H1 (cell line): ENCODE measurements around the gene LRRTM3. TPM values are rescaled to one million over a fixed set of nuclear protein-coding genes. Genes with fewer than 3 reads are reported as not detected.

Experiments
- CTCF ChIA-PET: fragments of 300-600 bp; sonication (Branson Sonifier 250); formaldehyde crosslinking; loops from one replicate; lab custom pipeline; 2021; ENCODE audit not compliant: partially characterized antibody; lab: Charles Lee
- POLR2A ChIA-PET: fragments of 300-600 bp; sonication (Branson Sonifier 250); formaldehyde crosslinking; loops from one replicate; lab custom pipeline; 2021; ENCODE audit warnings: inconsistent platforms; ENCODE audit not compliant: partially characterized antibody; lab: Charles Lee
- DNase-seq, 2 experiments: peaks; one replicate each; pipeline versions ENCODE4 v3.0.0 to v3.0.0-alpha.2; 2010 to 2022; ENCODE audit warnings: low spot score in 2 of 2, low read depth in 1 of 2, mixed read lengths in 1 of 2
- FAIRE-seq: peaks from 2 replicates; lab custom pipeline; 2011; peaks lifted over from hg19 to GRCh38; lab: Jason Lieb, UNC
- H2AFZ ChIP-seq: 2 replicates; pipeline ENCODE4 v1.8.1; 2012; ENCODE audit warnings: low read length, inconsistent platforms
- H2AK5ac ChIP-seq: 2 replicates; pipeline ENCODE4 v1.6.1; 2013; ENCODE audit warnings: low read depth, low read length
- H2BK120ac ChIP-seq: replicated peaks from 2 replicates; pipeline ENCODE3; 2013; ENCODE audit warnings: low read depth, low read length, inconsistent platforms
- H2BK12ac ChIP-seq: 2 replicates; pipeline ENCODE4 v1.6.1; 2013; ENCODE audit warnings: low read depth, low read length
- H2BK15ac ChIP-seq: 2 replicates; pipeline ENCODE4 v1.6.1; 2013; ENCODE audit warnings: low read length
- H2BK20ac ChIP-seq: 2 replicates; pipeline ENCODE4 v1.6.1; 2013; ENCODE audit warnings: low read length
- H2BK5ac ChIP-seq: 2 replicates; pipeline ENCODE4 v1.6.1; 2013; ENCODE audit warnings: low read depth, low read length
- H3K14ac ChIP-seq: 2 replicates; pipeline ENCODE4 v1.6.1; 2013; ENCODE audit warnings: inconsistent platforms; ENCODE audit not compliant: insufficient read length
- H3K18ac ChIP-seq: 2 replicates; pipeline ENCODE4 v1.6.1; 2013; ENCODE audit warnings: low read length; ENCODE audit errors: extremely low read depth
- H3K23ac ChIP-seq: 2 replicates; pipeline ENCODE4 v1.6.1; 2013; ENCODE audit warnings: inconsistent platforms; ENCODE audit not compliant: insufficient read length
- H3K23me2 ChIP-seq: 2 replicates; pipeline ENCODE4 v1.6.1; 2013; ENCODE audit warnings: low read depth, low read length
- H3K27ac ChIP-seq: 2 replicates; pipeline ENCODE4 v1.6.1; 2011; ENCODE audit warnings: low read depth, low read length, inconsistent platforms
- H3K27me3 ChIP-seq, 4 experiments: replicated peaks in 1 of 4; 1 replicate in 1 of 4; 2 replicates in 3 of 4; pipeline versions ENCODE4 v1.6.1 to v1.8.1; 2011 to 2013; ENCODE audit warnings: low read length in 3 of 4, mild to moderate bottlenecking in 3 of 4, inconsistent platforms in 2 of 4, mixed read lengths in 2 of 4, moderate library complexity in 1 of 4; ENCODE audit not compliant: control insufficient read depth in 3 of 4, insufficient read depth in 3 of 4; ENCODE audit errors: extremely low read depth in 1 of 4
- H3K36me3 ChIP-seq, 4 experiments: 2 replicates each; pipeline versions ENCODE4 v1.6.1 to v1.8.1; 2011 to 2013; ENCODE audit warnings: mild to moderate bottlenecking in 4 of 4, low read length in 3 of 4, moderate library complexity in 2 of 4, control low read depth in 1 of 4, inconsistent platforms in 1 of 4; ENCODE audit not compliant: insufficient read depth in 4 of 4, control insufficient read depth in 2 of 4
- H3K4ac ChIP-seq: replicated peaks from 2 replicates; pipeline ENCODE3; 2013; ENCODE audit warnings: low read length, low read depth, mixed read lengths, inconsistent platforms; ENCODE audit not compliant: insufficient read length
- H3K4me1 ChIP-seq, 4 experiments: replicated peaks in 1 of 4; 1 replicate in 1 of 4; 2 replicates in 3 of 4; pipeline versions ENCODE4 v1.6.1 to v1.8.1; 2011 to 2013; ENCODE audit warnings: low read length in 3 of 4, inconsistent platforms in 2 of 4, mixed read lengths in 1 of 4; ENCODE audit not compliant: insufficient read depth in 4 of 4, control insufficient read depth in 3 of 4
- H3K4me2 ChIP-seq, 2 experiments: 2 replicates each; pipeline versions ENCODE4 v1.6.1 to v1.8.1; 2011 to 2013; ENCODE audit warnings: low read depth in 2 of 2, low read length in 2 of 2, control low read depth in 1 of 2, inconsistent platforms in 1 of 2, mild to moderate bottlenecking in 1 of 2; ENCODE audit not compliant: insufficient read depth in 1 of 2
- H3K4me3 ChIP-seq, 4 experiments: fragments of 200-600, 300-600 bp in 1 of 4; sonication (generic), shearing (Covaris generic), sonication (Bioruptor Twin) in 1 of 4; 2 replicates each; pipeline versions ENCODE4 v1.5.1 to v1.8.1; 2011 to 2016; ENCODE audit warnings: low read length in 4 of 4, low read depth in 3 of 4, control low read depth in 2 of 4, inconsistent platforms in 2 of 4, mild to moderate bottlenecking in 2 of 4, mixed read lengths in 1 of 4, moderate library complexity in 1 of 4; ENCODE audit not compliant: insufficient read depth in 2 of 4; ENCODE audit errors: extremely low read depth in 1 of 4
- H3K56ac ChIP-seq: replicated peaks from 2 replicates; pipeline ENCODE3; 2013; ENCODE audit warnings: low read depth, mild to moderate bottlenecking, mixed read lengths, low read length, inconsistent platforms; ENCODE audit not compliant: insufficient read length
- H3K79me1 ChIP-seq: 2 replicates; pipeline ENCODE4 v1.6.1; 2013; ENCODE audit warnings: low read depth, low read length, control low read depth
- H3K79me2 ChIP-seq, 2 experiments: 2 replicates each; pipeline versions ENCODE4 v1.6.1 to v1.8.1; 2012 to 2013; ENCODE audit warnings: low read length in 2 of 2, mild to moderate bottlenecking in 2 of 2, inconsistent platforms in 1 of 2; ENCODE audit not compliant: insufficient read depth in 2 of 2, control insufficient read depth in 1 of 2
- H3K9ac ChIP-seq, 4 experiments: replicated peaks in 1 of 4; 1 replicate in 1 of 4; 2 replicates in 3 of 4; pipeline versions ENCODE4 v1.6.1 to v1.8.1; 2011 to 2013; ENCODE audit warnings: low read depth in 3 of 4, low read length in 3 of 4, control low read depth in 2 of 4, mild to moderate bottlenecking in 2 of 4, moderate library complexity in 2 of 4, inconsistent platforms in 1 of 4; ENCODE audit errors: extremely low read depth in 1 of 4
- H3K9me3 ChIP-seq, 2 experiments: 2 replicates each; pipeline versions ENCODE4 v1.6.1 to v1.8.1; 2012 to 2013; ENCODE audit warnings: mild to moderate bottlenecking in 2 of 2, moderate library complexity in 2 of 2, control low read depth in 1 of 2, inconsistent platforms in 1 of 2, low read depth in 1 of 2, low read length in 1 of 2, mixed read lengths in 1 of 2; ENCODE audit not compliant: insufficient read depth in 2 of 2
- H4K20me1 ChIP-seq, 2 experiments: replicated peaks in 1 of 2; 2 replicates each; pipeline versions ENCODE3 to v1.8.1; 2011 to 2013; ENCODE audit warnings: inconsistent platforms in 2 of 2, low read length in 2 of 2, mild to moderate bottlenecking in 1 of 2; ENCODE audit not compliant: insufficient read depth in 2 of 2, control insufficient read depth in 1 of 2
- H4K5ac ChIP-seq: 2 replicates; pipeline ENCODE4 v1.6.1; 2013; ENCODE audit warnings: low read length, low read depth, mixed read lengths, inconsistent platforms; ENCODE audit not compliant: insufficient read length
- H4K8ac ChIP-seq: 2 replicates; pipeline ENCODE4 v1.8.0; 2013; ENCODE audit warnings: mild to moderate bottlenecking, moderate library complexity, low read length, inconsistent platforms; ENCODE audit not compliant: insufficient read depth; ENCODE audit errors: extremely low read depth
- H4K91ac ChIP-seq: replicated peaks from 2 replicates; pipeline ENCODE3; 2013; ENCODE audit warnings: low read length, mixed read lengths, inconsistent platforms; ENCODE audit not compliant: insufficient read length
- ATF2 ChIP-seq: IDR thresholded peaks from 2 replicates; pipeline ENCODE4 v1.6.1; 2012; ENCODE audit warnings: low read length, inconsistent platforms
- BCL11A ChIP-seq, 2 experiments: IDR thresholded peaks; one replicate each; pipeline ENCODE4 v1.6.1; 2011; ENCODE audit warnings: low read depth in 2 of 2, low read length in 2 of 2, mild to moderate bottlenecking in 2 of 2
- EP300 ChIP-seq, 2 experiments: IDR thresholded peaks; 1 replicate in 1 of 2; 2 replicates in 1 of 2; pipeline ENCODE4 v1.6.1; 2011 to 2012; ENCODE audit warnings: low read depth in 2 of 2, low read length in 2 of 2, mild to moderate bottlenecking in 2 of 2, borderline replicate concordance in 1 of 2, inconsistent platforms in 1 of 2, moderate library complexity in 1 of 2
- EZH2 ChIP-seq: fragments of 200-600 bp; sonication (generic); IDR thresholded peaks from 2 replicates; pipeline ENCODE4 v1.7.1; 2012; ENCODE audit warnings: low read depth, mild to moderate bottlenecking, moderate library complexity, low read length, inconsistent platforms; ENCODE audit not compliant: severe bottlenecking
- GTF2F1 ChIP-seq: IDR thresholded peaks from 2 replicates; pipeline ENCODE4 v1.6.1; 2012; ENCODE audit warnings: low read depth, low read length, improper control_type of control experiment, borderline replicate concordance
- KDM1A ChIP-seq: fragments of 200-600, 300-600 bp; sonication (generic); IDR thresholded peaks from 2 replicates; pipeline ENCODE4 v1.7.1; 2016; ENCODE audit warnings: mild to moderate bottlenecking, low read length, borderline replicate concordance
- RNF2 ChIP-seq: fragments of 200-900, 300-1000 bp; sonication (generic); IDR thresholded peaks from 2 replicates; pipeline ENCODE4 v1.7.1; 2016; ENCODE audit warnings: borderline replicate concordance, low read depth, mild to moderate bottlenecking, antibody characterized with exemption, low read length; ENCODE audit not compliant: poor library complexity, severe bottlenecking; ENCODE audit errors: missing control alignments
- RXRA ChIP-seq: IDR thresholded peaks from 2 replicates; pipeline ENCODE4 v1.6.1; 2011; ENCODE audit warnings: low read depth, mild to moderate bottlenecking, low read length, moderate library complexity; ENCODE audit not compliant: insufficient read depth
- SAP30 ChIP-seq: fragments of 300-600 bp; sonication (generic); IDR thresholded peaks from 2 replicates; pipeline ENCODE4 v1.7.1; 2012; ENCODE audit warnings: low read length, moderate library complexity, mild to moderate bottlenecking, inconsistent platforms; ENCODE audit not compliant: insufficient read depth, insufficient replicate concordance
- SIN3A ChIP-seq, 2 experiments: IDR thresholded peaks in 1 of 2; conservative IDR thresholded peaks in 1 of 2; 2 replicates each; pipeline ENCODE4 v1.6.1; 2011 to 2012; ENCODE audit warnings: low read length in 2 of 2, improper control_type of control experiment in 1 of 2, low read depth in 1 of 2, mild to moderate bottlenecking in 1 of 2
- TAF1 ChIP-seq: IDR thresholded peaks from 2 replicates; pipeline ENCODE4 v1.6.1; 2011; ENCODE audit warnings: mild to moderate bottlenecking, low read depth, low read length
- polyA plus RNA-seq, 7 experiments: library from polyadenylated mRNA; depleted of rRNA in 3 of 7; stranded (reverse) in 5 of 7; unstranded in 2 of 7; fragments of >200 nt in 5 of 7; fragments of 200-250 nt in 2 of 7; gene quantifications; 1 replicate in 5 of 7; 2 replicates in 1 of 7; 4 replicates in 1 of 7; pipeline versions ENCODE4 v1.2.1 to v1.2.3, GENCODE V29; 2011 to 2013; ENCODE audit warnings: missing spikeins in 2 of 7, mixed read lengths in 2 of 7
- total RNA-seq: library from RNA; stranded (reverse); fragmentation: NEBNext Ultra II Directional; extraction: Animal tissue kit (Norgen Biotek cat#: 25700); gene quantifications from 2 replicates; pipeline ENCODE4 v1.2.1, GENCODE V29; 2021

LRRTM3 gene
- total and polyA plus RNA-seq, 2 of the 8 experiments (the other 6 are each of a cell fraction or from before 2014, with no cell fraction given) = 0.33 to 0.48 TPM

DNA sequence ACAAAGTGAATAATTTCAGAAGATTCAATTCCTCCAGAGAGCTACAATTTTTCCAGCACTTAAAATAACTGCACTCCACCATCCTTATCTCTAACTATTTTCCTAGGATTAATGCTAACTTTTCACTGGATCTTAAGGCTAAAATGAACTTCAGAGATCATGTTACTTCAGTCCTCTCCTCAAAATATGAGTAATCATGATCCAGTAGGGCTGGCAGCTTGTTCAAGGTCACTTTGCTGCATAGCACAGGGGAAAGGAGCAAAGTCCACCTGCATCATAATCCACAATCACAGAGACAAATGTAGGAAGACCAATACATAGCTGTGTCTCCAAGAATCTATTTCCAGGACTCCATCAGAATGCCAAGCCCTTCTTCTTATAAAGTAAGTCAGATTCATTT is 150.3 kb downstream of the LRRTM3 start:
- Histone ChIP-seq H3K4me2 (no peak overlapping the region), H2BK15ac (no peak overlapping the region), H3K36me3 (no peaks in the 10 kb centered on the region), H2AFZ (no peak overlapping the region), H2BK20ac (no peak overlapping the region), H3K9ac (no peak overlapping the region), H3K4me3 (no peak overlapping the region), H3K23me2 (no peaks in the 10 kb centered on the region), H3K4ac (no peak overlapping the region), H3K23ac (no peak overlapping the region), H3K56ac (no peak overlapping the region), H3K14ac (no peak overlapping the region), H3K27me3 (no peaks in the 10 kb centered on the region), H4K20me1 (no peaks in the 10 kb centered on the region), H2BK5ac (no peak overlapping the region), H2BK12ac (no peak overlapping the region), H2AK5ac (no peak overlapping the region), H3K27ac (no peak overlapping the region), H4K91ac (no peak overlapping the region), H4K5ac (no peak overlapping the region), H3K79me2 (no peaks in the 10 kb centered on the region), H2BK120ac (no peak overlapping the region), H3K4me1 (no peaks in the 10 kb centered on the region), H3K18ac (no peak overlapping the region), H3K9me3 (no peaks in the 10 kb centered on the region), H4K8ac (no peak overlapping the region), H3K79me1 (no peaks in the 10 kb centered on the region)
- FAIRE-seq (no peak), DNase-seq (no peak)
- ChIA-PET POLR2A (no interaction called here), CTCF (no interaction called here)
- TF ChIP-seq BCL11A (IDR thresholded peaks at IDR 0.05; ENCODE audit: low read depth in 2 of 2, low read length in 2 of 2) (no peak), TAF1 (no peak), RNF2 (no peak), KDM1A (no peak), ATF2 (no peak), GTF2F1 (no peak), EP300 (IDR thresholded peaks at IDR 0.05; ENCODE audit: borderline replicate concordance in 1 of 2, low read depth in 2 of 2, low read length in 2 of 2) (no peak), RXRA (no peak), SIN3A (conservative IDR thresholded peaks at IDR 0.05 in 1 of 2, IDR thresholded peaks at IDR 0.05 in 1 of 2; ENCODE audit: low read depth in 1 of 2, low read length in 2 of 2) (no peak), SAP30 (no peak), EZH2 (no peak)
